Muscle of leg (tissue), 11 donors: Measurements from ENCODE around the gene CLMN. TPM values are rescaled to one million over a fixed set of nuclear protein-coding genes. Genes with fewer than 3 reads are reported as not detected.

ENCODE experiments used
- DNase-seq: peaks from one replicate; pipeline ENCODE4 v3.0.0; 2013
- H3K27ac ChIP-seq: one replicate; pipeline ENCODE4 v1.5.1; 2013; ENCODE audit warnings: mild to moderate bottlenecking, low read length, control low read depth
- H3K27me3 ChIP-seq: one replicate; pipeline ENCODE4 v1.6.1; 2013; ENCODE audit warnings: low read length; ENCODE audit not compliant: control insufficient read depth, insufficient read depth
- H3K36me3 ChIP-seq: one replicate; pipeline ENCODE4 v1.6.1; 2013; ENCODE audit warnings: low read length; ENCODE audit not compliant: control insufficient read depth, insufficient read depth
- H3K4me1 ChIP-seq: one replicate; pipeline ENCODE4 v1.6.1; 2013; ENCODE audit warnings: low read length; ENCODE audit not compliant: control insufficient read depth, insufficient read depth
- H3K4me3 ChIP-seq: one replicate; pipeline ENCODE4 v1.5.1; 2013; ENCODE audit warnings: low read length, control low read depth
- H3K9me3 ChIP-seq: replicated peaks from 2 replicates; pipeline ENCODE4 v1.6.1; 2013; ENCODE audit warnings: low read depth, low read length; ENCODE audit not compliant: control insufficient read depth
- WGBS: methylation state at CpG from one replicate; pipeline ENCODE4 v1.1.5; 2013; ENCODE audit warnings: missing lambda C conversion rate; ENCODE audit not compliant: insufficient coverage; 5-methylcytosine and 5-hydroxymethylcytosine counted together
- polyA plus RNA-seq, 8 donors: library from polyadenylated mRNA; unstranded; fragments of 120-200 nt; gene quantifications; one replicate each; pipeline versions ENCODE4 v1.2.1 to v1.2.3, GENCODE V29; 2013; ENCODE audit warnings: inconsistent platforms in 1 of 8, low replicate concordance in 1 of 8; ENCODE audit not compliant: insufficient read length in 8 of 8, insufficient read depth in 1 of 8
- total RNA-seq: library from RNA; stranded (reverse); fragments of 120-200 nt; gene quantifications from one replicate; pipeline ENCODE4 v1.2.4, GENCODE V29; 2013

The CLMN gene
- total and polyA plus RNA-seq, 9 donors, result 2.1 to 4.0 (median 2.8) TPM

GRCh38 chr14:95274279-95274678, 45.4 kb downstream of the CLMN start:
- 76% methylated on average over 5 of the region's 7 CpGs for WGBS
- Histone ChIP-seq H3K4me3 (no peak overlapping the region), H3K27me3 (no peaks in the 10 kb centered on the region), H3K36me3 (no peaks in the 10 kb centered on the region), H3K4me1 (peaks cover 5% of the 10 kb centered on the region), H3K27ac (no peak overlapping the region), H3K9me3 (no peaks in the 10 kb centered on the region)
- no peak for DNase-seq

DNA sequence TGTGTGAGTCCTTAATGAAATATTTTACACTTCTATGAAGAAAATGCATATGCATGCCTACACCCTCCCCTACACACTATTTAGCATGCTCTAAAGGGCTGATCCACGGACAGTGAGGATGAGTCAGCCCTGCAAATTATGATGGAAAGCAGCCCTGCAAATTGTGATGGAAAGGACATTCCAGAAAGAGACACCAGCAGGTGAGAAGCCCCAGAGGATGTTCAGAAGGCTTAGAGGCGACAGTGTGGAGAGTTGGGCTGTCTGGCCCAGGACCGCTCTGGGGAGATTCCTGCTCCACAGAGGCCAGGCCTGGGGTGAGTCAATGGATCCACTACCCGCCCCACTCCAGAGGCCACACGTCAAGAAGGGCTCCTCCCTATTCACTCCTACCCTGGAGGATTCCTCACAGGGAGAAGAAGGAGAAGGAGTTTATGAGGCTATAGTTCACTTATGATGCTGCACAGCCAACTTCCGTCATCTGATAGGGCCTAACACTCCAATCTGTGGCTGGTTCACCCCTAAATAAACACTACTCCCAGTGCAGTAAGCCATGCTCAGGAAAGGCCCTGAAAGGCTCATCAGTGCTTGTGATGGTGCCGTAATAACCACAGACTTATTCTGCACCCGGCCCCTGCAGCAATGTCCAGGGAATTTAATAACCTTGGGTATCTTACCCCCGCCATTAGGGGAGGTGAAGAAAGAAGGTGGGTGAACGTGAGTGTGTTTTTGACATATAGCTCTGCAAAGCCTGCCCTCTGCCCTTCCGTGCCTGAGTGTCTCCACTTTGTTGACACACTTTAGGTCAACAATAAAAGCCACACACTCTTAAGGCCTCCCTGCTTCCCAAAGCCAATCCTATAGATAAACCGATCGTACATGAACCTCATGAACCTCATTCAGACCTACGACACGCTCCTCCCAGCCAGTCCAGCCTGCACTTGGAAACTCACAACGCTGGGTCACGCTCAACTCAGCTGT, 46.4 kb downstream of the CLMN start:
- H3K27me3 ChIP-seq, result no peaks in the 10 kb centered on the region
- H3K27ac ChIP-seq, result no peak overlapping the region
- H3K36me3 ChIP-seq, result no peaks in the 10 kb centered on the region
- 78% methylated on average over 9 of the region's 17 CpGs for WGBS
- no peaks in the 10 kb centered on the region for H3K9me3 ChIP-seq
- DNase-seq, result no peak
- peaks cover 5% of the 10 kb centered on the region for H3K4me1 ChIP-seq
- H3K4me3 ChIP-seq, result no peak overlapping the region

GRCh38 chr14:95272057-95272456, 47.7 kb downstream of the CLMN start:
- Histone ChIP-seq H3K4me3 (no peak overlapping the region), H3K27me3 (no peaks in the 10 kb centered on the region), H3K27ac (no peak overlapping the region), H3K9me3 (no peaks in the 10 kb centered on the region), H3K36me3 (no peaks in the 10 kb centered on the region), H3K4me1 (peaks cover 5% of the 10 kb centered on the region)
- DNase-seq, result no peak
- WGBS, result 76% methylated on average over 4 of the region's 5 CpGs

DNA sequence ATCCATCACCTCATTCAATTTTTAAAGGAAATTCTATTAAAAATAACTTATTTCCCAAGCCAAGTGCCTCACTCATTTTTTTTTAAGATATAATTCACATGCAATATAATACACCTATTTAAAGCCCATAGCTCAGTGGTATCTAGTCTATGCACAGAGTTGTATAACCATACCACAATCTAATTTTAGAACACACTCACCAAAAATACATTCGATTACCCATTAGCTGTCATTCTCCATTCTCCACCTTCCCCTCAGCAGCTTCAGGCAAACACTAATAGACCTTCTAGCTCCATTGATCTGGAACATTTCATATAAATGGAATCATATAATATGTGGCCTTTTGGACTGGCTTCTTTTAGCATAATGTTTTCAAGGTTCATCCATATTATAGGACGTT, 49.5 kb downstream of the CLMN start:
- Histone ChIP-seq H3K27ac (no peak overlapping the region), H3K36me3 (no peaks in the 10 kb centered on the region), H3K27me3 (no peaks in the 10 kb centered on the region), H3K9me3 (no peaks in the 10 kb centered on the region), H3K4me1 (peaks cover 12% of the 10 kb centered on the region), H3K4me3 (no peak overlapping the region)
- no peak for DNase-seq
- WGBS, result no CpG with 5 or more reads among the region's 2 CpGs

DNA sequence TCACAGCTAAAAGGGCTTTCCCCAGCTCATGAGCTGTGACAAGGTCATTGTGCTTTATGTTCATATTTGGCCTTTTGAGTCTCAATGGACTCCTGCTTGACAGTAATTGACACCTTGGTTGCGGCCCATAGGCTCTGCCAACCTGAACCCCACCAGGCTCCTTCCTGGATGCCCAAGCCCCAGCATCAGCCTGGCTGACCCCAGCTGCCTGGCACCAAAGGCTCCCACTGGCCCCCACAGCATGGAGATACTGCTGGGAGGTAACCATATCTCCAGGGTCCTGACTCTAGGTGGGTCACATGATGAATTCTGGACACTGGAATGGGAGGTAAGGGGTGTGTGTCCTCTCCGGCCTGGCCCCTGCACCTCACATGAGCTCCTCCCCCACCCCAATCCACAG, 50.2 kb downstream of the CLMN start:
- H3K9me3 ChIP-seq, result no peaks in the 10 kb centered on the region
- no peak for DNase-seq
- H3K4me1 ChIP-seq, result peaks cover 15% of the 10 kb centered on the region
- 100% methylated on average over 1 of the region's 2 CpGs for WGBS
- H3K36me3 ChIP-seq, result no peaks in the 10 kb centered on the region
- no peak overlapping the region for H3K4me3 ChIP-seq
- no peak overlapping the region for H3K27ac ChIP-seq
- H3K27me3 ChIP-seq, result no peaks in the 10 kb centered on the region

DNA sequence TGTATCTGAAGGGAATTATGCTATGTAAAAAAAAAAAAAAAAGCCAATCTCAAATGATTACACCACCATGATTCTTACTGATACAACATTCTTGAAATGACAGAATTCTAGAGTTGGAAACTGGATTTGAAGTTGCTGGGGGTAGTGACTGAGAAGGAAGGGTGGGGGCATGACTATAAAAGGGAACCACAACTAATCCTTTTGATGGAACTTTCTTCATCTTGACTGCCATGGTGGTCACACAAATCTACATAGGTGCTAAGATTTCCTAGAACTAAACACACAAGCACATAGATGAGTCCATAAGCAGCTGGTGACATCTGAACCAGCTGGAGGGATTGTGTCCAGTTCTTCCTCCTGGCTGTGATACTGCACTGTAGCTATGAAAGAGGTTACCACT, 51.4 kb downstream of the CLMN start:
- Histone ChIP-seq H3K4me1 (peaks cover 18% of the 10 kb centered on the region), H3K27ac (no peak overlapping the region), H3K4me3 (no peak overlapping the region), H3K9me3 (no peaks in the 10 kb centered on the region), H3K27me3 (peaks cover 1% of the 10 kb centered on the region), H3K36me3 (no peaks in the 10 kb centered on the region)
- DNase-seq, result no peak

GRCh38 chr14:95267306-95267705, 52.4 kb downstream of the CLMN start:
- no CpG with 5 or more reads among the region's 4 CpGs for WGBS
- Histone ChIP-seq H3K27ac (no peak overlapping the region), H3K4me1 (peaks cover 23% of the 10 kb centered on the region), H3K27me3 (peaks cover 2% of the 10 kb centered on the region), H3K36me3 (no peaks in the 10 kb centered on the region), H3K4me3 (no peak overlapping the region), H3K9me3 (no peaks in the 10 kb centered on the region)
- DNase-seq, result no peak

GRCh38 chr14:95265106-95266094, 54.3 kb downstream of the CLMN start:
- H3K27me3 ChIP-seq, result peaks cover 2% of the 10 kb centered on the region
- WGBS, result 59% methylated on average over 4 of the region's 12 CpGs
- no peaks in the 10 kb centered on the region for H3K9me3 ChIP-seq
- no peak overlapping the region for H3K4me3 ChIP-seq
- peak; percentile 48 for DNase-seq
- no peaks in the 10 kb centered on the region for H3K36me3 ChIP-seq
- peaks cover 36% of the 10 kb centered on the region for H3K4me1 ChIP-seq
- H3K27ac ChIP-seq, result no peak overlapping the region

DNA sequence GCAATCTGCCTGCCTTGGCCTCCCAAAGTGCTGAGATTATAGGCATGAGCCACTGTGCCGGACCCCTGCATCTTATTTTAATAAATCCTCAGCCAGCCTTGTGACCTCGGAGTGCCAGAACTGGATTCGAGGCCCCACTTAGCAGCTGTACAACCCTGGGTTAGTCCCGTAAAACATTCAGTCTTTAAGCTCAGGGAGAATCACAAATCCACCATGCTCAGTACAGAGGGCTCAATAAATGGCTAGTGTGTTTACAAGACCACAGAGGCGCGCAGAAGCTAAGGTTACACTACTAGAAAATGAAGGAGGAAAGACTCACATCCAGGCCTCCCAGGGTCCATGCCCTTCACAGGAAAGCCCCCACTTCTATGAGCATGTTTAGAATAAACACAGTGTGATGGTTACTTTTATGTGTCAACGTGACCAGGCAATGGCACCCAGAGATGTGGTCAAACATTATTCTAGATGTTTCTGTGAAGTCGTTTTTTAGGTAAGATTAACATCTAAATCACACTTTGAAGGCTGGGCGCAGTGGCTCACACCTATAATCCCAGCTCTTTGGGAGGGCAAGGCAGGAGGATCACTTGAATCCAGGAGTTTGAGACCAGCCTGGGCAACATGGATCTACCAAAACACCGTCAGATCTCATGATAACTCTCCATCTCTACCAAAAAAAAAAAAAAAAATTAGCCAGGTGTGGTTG, 55.3 kb downstream of the CLMN start:
- Histone ChIP-seq H3K36me3 (no peaks in the 10 kb centered on the region), H3K9me3 (no peaks in the 10 kb centered on the region), H3K27ac (no peak overlapping the region), H3K4me3 (no peak overlapping the region), H3K27me3 (peaks cover 2% of the 10 kb centered on the region), H3K4me1 (peaks cover 36% of the 10 kb centered on the region)
- no peak for DNase-seq
- WGBS, result 70% methylated on average over 3 of the region's 10 CpGs
